Brain pericyte (primary cell): ENCODE results near the gene WDR82.

Experiments
- DNase-seq: peaks from one replicate; pipeline ENCODE4 v3.0.0-alpha.2; 2012; ENCODE audit warnings: low read depth, low spot score

The WDR82 gene

GRCh38 chr3:52238193-52238760, 40.2 kb downstream of the WDR82 start:
- DNase-seq, result no peak

- DNase-seq, result peak; percentile 57
These were observed 40.7 kb downstream of the WDR82 start for GRCh38 chr3:52237657-52238172.

GRCh38 chr3:52237006-52237656, 41.3 kb downstream of the WDR82 start:
- no peak for DNase-seq

GRCh38 chr3:52236424-52236886, 42.0 kb downstream of the WDR82 start:
- no peak for DNase-seq

- no peak for DNase-seq
These were observed 43.7 kb downstream of the WDR82 start for GRCh38 chr3:52234516-52235447.

GRCh38 chr3:52233968-52234367, 44.5 kb downstream of the WDR82 start:
- no peak for DNase-seq

- DNase-seq, result no peak
These were observed 45.3 kb downstream of the WDR82 start for GRCh38 chr3:52233108-52233591.

- DNase-seq, result no peak
These were observed 46.0 kb downstream of the WDR82 start for GRCh38 chr3:52232279-52233107.

GRCh38 chr3:52231502-52232278, 46.8 kb downstream of the WDR82 start:
- no peak for DNase-seq

GRCh38 chr3:52230889-52231499, 47.5 kb downstream of the WDR82 start:
- no peak for DNase-seq

GRCh38 chr3:52230461-52230860, 48.0 kb downstream of the WDR82 start:
- DNase-seq, result no peak

- DNase-seq, result no peak
These were observed 48.8 kb downstream of the WDR82 start for GRCh38 chr3:52229656-52230055.

- no peak for DNase-seq
These were observed 49.6 kb downstream of the WDR82 start for GRCh38 chr3:52228751-52229291.

- DNase-seq, result no peak
These were observed 50.2 kb downstream of the WDR82 start for GRCh38 chr3:52228266-52228665.

- no peak for DNase-seq
These were observed 50.7 kb downstream of the WDR82 start for GRCh38 chr3:52227766-52228165.

GRCh38 chr3:52227117-52227516, 51.3 kb downstream of the WDR82 start:
- DNase-seq, result no peak

GRCh38 chr3:52226229-52226817, 52.1 kb downstream of the WDR82 start:
- no peak for DNase-seq

GRCh38 chr3:52225452-52226228, 52.8 kb downstream of the WDR82 start, which contains the start of gene TLR9:
Gene TLR9, minus strand, starts transcription at chr3:52225645. Its CDS starts 116 bp downstream, at chr3:52225529.
- no peak for DNase-seq
